ENCODE data around the gene FAM219A. TPM values are rescaled to one million over a fixed set of nuclear protein-coding genes. Genes with fewer than 3 reads are reported as not detected.
A peak's percentile ranks its signal among the peaks of the same experiment; 100 is the strongest.

The FAM219A gene
- total RNA-seq, 2 donors from 2014 or later: 6.5 to 6.6 TPM

DNA sequence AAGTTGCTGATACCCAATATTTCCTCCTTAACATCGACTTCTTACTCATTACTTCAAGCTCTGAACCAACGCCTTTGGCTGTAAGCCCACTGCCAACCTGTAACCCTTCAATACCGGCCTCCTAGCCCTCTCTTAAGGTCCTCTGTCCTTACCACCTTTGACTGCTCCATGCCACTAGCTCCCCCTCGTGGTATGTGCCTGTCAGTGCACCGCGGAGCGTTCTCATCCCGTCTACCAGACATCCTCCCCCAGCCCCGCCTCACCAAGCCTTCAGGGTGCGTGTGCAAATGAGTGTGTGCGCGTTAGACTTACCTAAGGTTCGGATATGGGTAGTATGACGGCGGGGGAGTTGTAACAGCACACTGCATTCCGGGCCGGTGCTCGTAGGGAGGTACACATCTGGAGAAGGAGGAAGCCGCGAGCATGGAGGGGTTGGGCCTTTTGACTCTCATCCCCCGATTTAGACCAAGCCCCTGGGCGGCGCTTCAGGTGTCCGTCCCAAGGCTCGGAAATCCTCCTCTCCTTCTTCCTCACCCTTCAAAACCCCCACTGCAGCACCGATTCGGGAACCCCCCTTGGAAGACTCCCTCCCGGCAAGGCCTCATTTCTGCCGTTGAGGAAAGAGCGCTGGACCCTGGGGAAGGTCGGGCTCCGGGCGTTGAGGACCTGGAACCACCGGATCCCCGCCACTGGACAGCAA lies 78.9 kb downstream of the FAM219A start:
- Histone ChIP-seq H3K9me3 (no peaks in the 10 kb centered on the region), H3K4me1 (peaks cover 51% of the 10 kb centered on the region), H3K27ac (peak overlapping the region in 1 of 4 donors; percentile 14), H3K36me3 (replicated peaks in 1 of 2; ENCODE audit: insufficient read depth in 1 of 2, low read depth in 2 of 2) (no peaks in the 10 kb centered on the region), H3K27me3 (no peaks in the 10 kb centered on the region), H3K4me3 (no peak overlapping the region)
- 3 to 7% methylated on average over 22 to 35 of the region's 35 CpGs for WGBS, 2 donors
- intact Hi-C loops (cut with DNase I): no loop called here
- DNase-seq (peak; percentile 88 to 91 (median 90)), ATAC-seq (peak; percentile 39)
- no peak for TF ChIP-seq POLR2A (IDR thresholded peaks at IDR 0.05)
- TF ChIP-seq, protein P1, sequence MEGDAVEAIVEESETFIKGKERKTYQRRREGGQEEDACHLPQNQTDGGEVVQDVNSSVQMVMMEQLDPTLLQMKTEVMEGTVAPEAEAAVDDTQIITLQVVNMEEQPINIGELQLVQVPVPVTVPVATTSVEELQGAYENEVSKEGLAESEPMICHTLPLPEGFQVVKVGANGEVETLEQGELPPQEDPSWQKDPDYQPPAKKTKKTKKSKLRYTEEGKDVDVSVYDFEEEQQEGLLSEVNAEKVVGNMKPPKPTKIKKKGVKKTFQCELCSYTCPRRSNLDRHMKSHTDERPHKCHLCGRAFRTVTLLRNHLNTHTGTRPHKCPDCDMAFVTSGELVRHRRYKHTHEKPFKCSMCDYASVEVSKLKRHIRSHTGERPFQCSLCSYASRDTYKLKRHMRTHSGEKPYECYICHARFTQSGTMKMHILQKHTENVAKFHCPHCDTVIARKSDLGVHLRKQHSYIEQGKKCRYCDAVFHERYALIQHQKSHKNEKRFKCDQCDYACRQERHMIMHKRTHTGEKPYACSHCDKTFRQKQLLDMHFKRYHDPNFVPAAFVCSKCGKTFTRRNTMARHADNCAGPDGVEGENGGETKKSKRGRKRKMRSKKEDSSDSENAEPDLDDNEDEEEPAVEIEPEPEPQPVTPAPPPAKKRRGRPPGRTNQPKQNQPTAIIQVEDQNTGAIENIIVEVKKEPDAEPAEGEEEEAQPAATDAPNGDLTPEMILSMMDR (IDR thresholded peaks at IDR 0.05): peak; percentile 92 to 99 (median 97)

DNA sequence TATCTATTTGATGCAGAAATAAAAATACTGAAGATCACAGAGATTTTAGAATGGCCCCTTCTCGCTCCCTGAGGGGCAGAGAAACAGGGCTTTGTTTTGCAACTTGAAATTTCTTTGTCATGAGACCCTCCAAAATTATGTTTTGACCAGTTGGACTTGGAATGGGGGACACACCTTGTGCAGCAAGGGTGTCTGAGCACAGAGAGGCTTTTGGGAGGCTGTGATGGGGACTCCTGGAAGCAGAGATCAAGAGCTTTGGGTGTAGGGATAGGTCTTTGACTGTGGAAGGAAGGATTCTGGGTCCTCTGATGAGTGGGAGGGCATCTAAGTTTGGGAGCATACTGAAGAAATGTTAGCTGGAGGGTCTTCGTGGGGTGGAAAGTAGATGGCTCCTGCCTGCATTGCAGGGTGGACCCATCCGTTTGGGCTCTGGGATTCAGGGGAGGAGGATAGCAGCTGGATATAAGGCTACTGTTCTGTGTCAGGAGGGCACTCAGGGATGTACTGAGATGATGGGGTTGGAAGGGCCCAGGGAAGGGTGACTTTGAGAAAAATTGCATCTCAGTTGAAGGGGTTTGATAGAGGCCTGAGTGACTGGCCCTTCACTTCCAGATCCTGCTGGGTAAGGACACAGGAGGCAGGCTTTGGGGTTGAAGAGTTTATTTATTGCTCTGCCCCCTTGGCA lies 79.9 kb downstream of the FAM219A start:
- Histone ChIP-seq H3K4me1 (peaks cover 61% of the 10 kb centered on the region), H3K4me3 (no peak overlapping the region), H3K27me3 (no peaks in the 10 kb centered on the region), H3K36me3 (replicated peaks in 1 of 2; ENCODE audit: insufficient read depth in 1 of 2, low read depth in 2 of 2) (no peaks in the 10 kb centered on the region), H3K9me3 (no peaks in the 10 kb centered on the region), H3K27ac (peak overlapping the region in 1 of 4 donors; percentile 2)
- no peak for TF ChIP-seq POLR2A (IDR thresholded peaks at IDR 0.05)
- TF ChIP-seq, protein P1 (IDR thresholded peaks at IDR 0.05): no peak
- ATAC-seq (no peak), DNase-seq (no peak)
- 90 to 94% methylated on average over 3 of the region's 3 CpGs for WGBS, 2 donors
- intact Hi-C loops (cut with DNase I): no loop called here

DNA sequence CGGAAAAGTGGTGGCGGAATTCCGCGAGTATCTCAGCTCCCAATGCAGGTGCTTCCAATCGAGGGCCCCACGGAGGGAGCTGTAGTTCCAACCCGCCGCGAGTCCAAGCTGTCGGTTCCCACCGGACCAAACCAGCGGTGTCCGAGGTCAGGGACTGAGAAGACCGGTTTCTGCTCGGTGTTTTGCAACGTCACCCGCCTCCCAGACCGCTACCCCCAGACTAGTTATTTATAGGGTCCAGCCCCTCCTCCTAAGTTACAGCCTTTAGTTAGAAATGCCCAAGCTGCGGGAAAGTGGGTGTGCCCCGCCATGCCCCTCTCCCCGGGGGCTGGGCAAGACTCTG lies 81.0 kb downstream of the FAM219A start:
- Histone ChIP-seq H3K27ac (peak overlapping the region; percentile 80 to 90 (median 81)), H3K9me3 (no peaks in the 10 kb centered on the region), H3K4me1 (peaks cover 61% of the 10 kb centered on the region), H3K27me3 (no peaks in the 10 kb centered on the region), H3K36me3 (replicated peaks in 1 of 2; ENCODE audit: insufficient read depth in 1 of 2, low read depth in 2 of 2) (no peaks in the 10 kb centered on the region), H3K4me3 (peak overlapping the region in 1 of 2 donors; percentile 6)
- WGBS, 2 donors: 0 to 1% methylated on average over 13 to 21 of the region's 21 CpGs
- TF ChIP-seq, protein P1 (IDR thresholded peaks at IDR 0.05): no peak
- TF ChIP-seq POLR2A (IDR thresholded peaks at IDR 0.05): no peak
- ATAC-seq (peak; percentile 1), DNase-seq (peak; percentile 67 to 76 (median 70))
- intact Hi-C loops (cut with DNase I): no loop called here

DNA sequence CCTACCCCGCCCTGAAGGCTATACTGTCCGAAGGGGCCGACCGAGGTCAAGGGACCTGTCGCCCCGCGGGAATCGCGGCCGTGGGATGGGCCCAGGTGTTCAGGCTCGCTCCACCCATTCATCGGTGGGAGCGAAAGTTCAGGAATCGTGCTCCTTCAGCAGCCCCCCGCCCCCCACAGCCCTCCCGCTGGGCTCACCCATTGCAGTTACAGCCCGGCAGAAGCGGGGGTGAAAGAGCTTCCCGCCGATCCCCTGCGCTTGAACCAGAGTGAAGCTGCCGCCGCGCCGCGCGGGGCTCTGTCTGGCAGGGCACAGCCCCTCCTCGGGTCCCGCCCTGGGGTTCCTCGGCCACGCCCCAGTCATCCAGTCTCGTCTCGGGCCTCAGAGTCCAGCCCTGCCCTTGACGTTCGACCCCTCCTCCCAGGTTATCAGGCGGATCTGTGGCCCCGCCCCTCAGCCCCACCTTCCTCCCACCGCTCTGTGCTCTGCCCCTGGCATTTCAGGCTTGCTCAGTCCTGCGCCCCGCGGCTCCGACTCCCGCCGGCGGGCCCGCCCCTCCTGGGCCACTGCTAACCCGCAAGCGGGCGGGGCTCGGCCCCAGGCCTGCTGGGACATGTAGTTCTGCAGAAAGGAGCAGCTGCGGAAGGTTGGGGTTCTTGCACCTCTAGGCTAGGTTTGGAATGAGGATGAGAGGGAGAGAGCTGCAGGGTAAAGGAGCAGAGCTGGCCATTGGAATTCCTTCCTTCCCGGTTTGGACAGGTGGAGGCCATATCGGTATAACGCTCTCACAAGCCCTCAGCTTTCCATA lies 81.6 kb downstream of the FAM219A start, which contains the start of gene MYORG:
MYORG (minus strand) TSS at position 303 of the 808 bp plus-strand sequence. CDS start 3,955 bp downstream, outside the sequence.
- no peaks in the 10 kb centered on the region for H3K9me3 ChIP-seq
- H3K27ac ChIP-seq: peak within 1 kb of the TSS; percentile 80 to 90 (median 81)
- intact Hi-C loops (cut with DNase I): no loop called here
- peaks cover 61% of the 10 kb centered on the region for H3K4me1 ChIP-seq
- DNase-seq: peak; percentile 99
- 0% methylated on average over 5 to 51 of the region's 54 CpGs for WGBS, 2 donors
- TF ChIP-seq POLR2A (IDR thresholded peaks at IDR 0.05): peak; percentile 84 to 95 (median 88)
- TF ChIP-seq, protein P1 (IDR thresholded peaks at IDR 0.05): peak in 2 of 7 experiments; percentile 15 to 20
- H3K36me3 ChIP-seq (replicated peaks in 1 of 2; ENCODE audit: insufficient read depth in 1 of 2, low read depth in 2 of 2): peaks cover under 1% of the 10 kb centered on the region in 2 donors
- peak within 1 kb of the TSS; percentile 39 to 43 for H3K4me3 ChIP-seq
- H3K27me3 ChIP-seq: no peaks in the 10 kb centered on the region
- peak; percentile 89 for ATAC-seq
